GM23248 (cell line): Measurements from ENCODE around the gene LURAP1L. TPM values are rescaled to one million over a fixed set of nuclear protein-coding genes. Genes with fewer than 3 reads are reported as not detected.

Experiments
- DNase-seq: peaks from one replicate; pipeline ENCODE4 v3.0.0-alpha.2; 2015
- H2AFZ ChIP-seq: fragments of 200-600 bp; sonication (generic); 2 replicates; pipeline ENCODE4 v1.6.1; 2016; ENCODE audit warnings: antibody characterized with exemption
- H3F3A ChIP-seq: fragments of 200-600 bp; sonication (generic); 2 replicates; pipeline ENCODE4 v1.6.1; 2016; ENCODE audit warnings: mild to moderate bottlenecking, antibody characterized with exemption, mixed run types; ENCODE audit not compliant: insufficient read depth
- H3K27ac ChIP-seq: fragments of 200-600 bp; sonication (generic); 2 replicates; pipeline ENCODE4 v1.5.1; 2016; ENCODE audit warnings: mild to moderate bottlenecking
- H3K27me3 ChIP-seq: fragments of 200-600 bp; sonication (generic); replicated peaks from 2 replicates; pipeline ENCODE4 v1.6.1; 2016; ENCODE audit warnings: mild to moderate bottlenecking; ENCODE audit not compliant: insufficient read depth
- H3K36me3 ChIP-seq: fragments of 200-600 bp; sonication (generic); 2 replicates; pipeline ENCODE4 v1.6.1; 2016; ENCODE audit warnings: low read depth, mild to moderate bottlenecking
- H3K4me1 ChIP-seq: fragments of 200-600 bp; sonication (generic); 2 replicates; pipeline ENCODE4 v1.6.1; 2016; ENCODE audit warnings: mild to moderate bottlenecking; ENCODE audit not compliant: insufficient read depth
- H3K4me2 ChIP-seq: fragments of 200-600 bp; sonication (generic); one replicate; pipeline ENCODE4 v1.6.1; 2016; ENCODE audit warnings: mild to moderate bottlenecking; ENCODE audit not compliant: unreplicated experiment
- H3K4me3 ChIP-seq: fragments of 200-600 bp; sonication (generic); 2 replicates; pipeline ENCODE4 v1.5.1; 2016; ENCODE audit warnings: mild to moderate bottlenecking
- H3K79me2 ChIP-seq: fragments of 200-600 bp; sonication (generic); 2 replicates; pipeline ENCODE4 v1.6.1; 2016; ENCODE audit warnings: mild to moderate bottlenecking; ENCODE audit not compliant: insufficient read depth
- H3K9ac ChIP-seq: fragments of 200-600 bp; sonication (generic); 2 replicates; pipeline ENCODE4 v1.6.1; 2016; ENCODE audit warnings: mild to moderate bottlenecking
- H3K9me2 ChIP-seq: fragments of 200-600 bp; sonication (generic); 2 replicates; pipeline ENCODE4 v1.6.1; 2016; ENCODE audit warnings: mixed run types, mild to moderate bottlenecking, moderate library complexity; ENCODE audit not compliant: insufficient read depth
- H3K9me3 ChIP-seq: fragments of 200-600 bp; sonication (generic); one replicate; pipeline ENCODE4 v1.6.1; 2017; ENCODE audit warnings: low read depth
- H4K20me1 ChIP-seq: fragments of 200-600 bp; sonication (generic); 2 replicates; pipeline ENCODE4 v1.6.0; 2016; ENCODE audit not compliant: insufficient read depth
- EZH2 ChIP-seq: fragments of 200-600 bp; sonication (generic); IDR thresholded peaks from 2 replicates; pipeline ENCODE4 v1.6.1; 2018; ENCODE audit warnings: antibody characterized with exemption, mild to moderate bottlenecking; ENCODE audit not compliant: insufficient read depth, poor library complexity, severe bottlenecking
- EZH2phosphoT487 ChIP-seq: fragments of 200-600 bp; sonication (generic); IDR thresholded peaks from 2 replicates; pipeline ENCODE4 v1.6.1; 2018; ENCODE audit warnings: antibody characterized with exemption, moderate library complexity, mild to moderate bottlenecking, low read depth; ENCODE audit not compliant: insufficient read depth
- WGBS, 2 experiments: methylation state at CpG; one replicate each; pipeline ENCODE4 v1.1.6; 2015 to 2017; ENCODE audit warnings: low lambda C conversion rate in 2 of 2, low coverage in 1 of 2; ENCODE audit errors: missing lambda C conversion rate in 2 of 2; 5-methylcytosine and 5-hydroxymethylcytosine counted together
- in situ Hi-C: fragments of 300-500 bp; cut with MboI; formaldehyde crosslinking; loops from 2 replicates; pipeline ENCODE4 v1.15.0; 2020
- polyA plus RNA-seq: library from polyadenylated mRNA; unstranded; fragments of >200 nt; fragmentation: Nextera tagmentation; extraction: Ambion mirVana; gene quantifications from 2 replicates; pipeline ENCODE4 v1.2.1, GENCODE V29; 2016
- total RNA-seq: library from RNA; depleted of rRNA; stranded (reverse); fragments of >200 nt; shearing (Covaris generic); gene quantifications from 2 replicates; pipeline ENCODE4 v1.2.3, GENCODE V29; 2014

Gene LURAP1L
- total and polyA plus RNA-seq, 2 experiments from 2014 or later, result 16.2 to 26.8 TPM

GRCh38 chr9:12748016-12748415 lies 26.8 kb upstream of the LURAP1L start:
- no peaks in the 10 kb centered on the region for H3K9me3 ChIP-seq
- no peak for TF ChIP-seq EZH2
- no peak overlapping the region for H3K9ac ChIP-seq
- no peaks in the 10 kb centered on the region for H3K9me2 ChIP-seq
- peak overlapping the region; percentile 46 for H3K27ac ChIP-seq
- DNase-seq, result peak; percentile 81
- 0 out of 2 replicates have a peak overlapping the region, but pooled peaks have one; percentile 21 for H2AFZ ChIP-seq
- no peak overlapping the region for H3K4me3 ChIP-seq
- H3K79me2 ChIP-seq, result no peaks in the 10 kb centered on the region
- no peaks in the 10 kb centered on the region for H3K27me3 ChIP-seq
- peaks cover 8% of the 10 kb centered on the region for H3K4me1 ChIP-seq
- in situ Hi-C loops, result no loop called here
- H3F3A ChIP-seq, result no peaks in the 10 kb centered on the region
- WGBS, 2 experiments, result 54 to 64% methylated on average over 1 of the region's 1 CpG
- H3K4me2 ChIP-seq, result no peak overlapping the region
- no peaks in the 10 kb centered on the region for H3K36me3 ChIP-seq
- H4K20me1 ChIP-seq, result no peaks in the 10 kb centered on the region

DNA sequence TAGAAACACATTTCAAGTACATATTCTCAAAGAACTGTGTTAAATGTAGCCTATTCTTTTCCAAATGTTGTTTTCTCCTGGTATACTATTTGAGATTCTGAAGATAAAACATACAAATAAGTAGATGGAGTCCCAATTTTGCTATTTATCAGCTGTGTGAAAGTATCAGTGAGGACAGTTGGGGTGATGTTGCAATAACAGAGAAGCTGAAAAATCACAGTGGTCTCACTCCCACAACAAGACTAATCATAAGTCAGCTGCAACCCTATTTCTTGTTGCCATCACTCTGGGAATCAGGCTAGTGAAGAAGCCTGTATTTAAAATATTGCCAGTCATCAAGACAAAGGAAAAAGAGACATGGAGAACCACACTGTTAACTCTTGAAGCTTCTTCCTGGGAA lies 25.9 kb upstream of the LURAP1L start:
- no peak overlapping the region for H2AFZ ChIP-seq
- no peaks in the 10 kb centered on the region for H3K9me2 ChIP-seq
- TF ChIP-seq EZH2 (no peak), EZH2phosphoT487 (no peak)
- H4K20me1 ChIP-seq, result no peaks in the 10 kb centered on the region
- no peaks in the 10 kb centered on the region for H3K9me3 ChIP-seq
- no peak overlapping the region for H3K9ac ChIP-seq
- peaks cover 8% of the 10 kb centered on the region for H3K4me1 ChIP-seq
- H3K79me2 ChIP-seq, result no peaks in the 10 kb centered on the region
- no peak overlapping the region for H3K4me3 ChIP-seq
- no peaks in the 10 kb centered on the region for H3F3A ChIP-seq
- no peaks in the 10 kb centered on the region for H3K27me3 ChIP-seq
- H3K27ac ChIP-seq, result no peak overlapping the region
- H3K4me2 ChIP-seq, result no peak overlapping the region
- in situ Hi-C loops, result no loop called here
- no peak for DNase-seq
- no peaks in the 10 kb centered on the region for H3K36me3 ChIP-seq

GRCh38 chr9:12753931-12754330 lies 20.9 kb upstream of the LURAP1L start:
- no peak overlapping the region for H3K9ac ChIP-seq
- no peak overlapping the region for H3K4me2 ChIP-seq
- H3K27me3 ChIP-seq, result no peaks in the 10 kb centered on the region
- H3K9me3 ChIP-seq, result no peaks in the 10 kb centered on the region
- WGBS, 2 experiments, result 95 to 100% methylated on average over 3 of the region's 3 CpGs
- H3K4me3 ChIP-seq, result no peak overlapping the region
- TF ChIP-seq EZH2phosphoT487 (no peak), EZH2 (no peak)
- no peak for DNase-seq
- no peak overlapping the region for H2AFZ ChIP-seq
- no peaks in the 10 kb centered on the region for H3K79me2 ChIP-seq
- H3K27ac ChIP-seq, result no peak overlapping the region
- H3K4me1 ChIP-seq, result no peaks in the 10 kb centered on the region
- no peaks in the 10 kb centered on the region for H3K9me2 ChIP-seq
- in situ Hi-C loops, result no loop called here
- H3K36me3 ChIP-seq, result no peaks in the 10 kb centered on the region
- H4K20me1 ChIP-seq, result no peaks in the 10 kb centered on the region
- no peaks in the 10 kb centered on the region for H3F3A ChIP-seq

DNA sequence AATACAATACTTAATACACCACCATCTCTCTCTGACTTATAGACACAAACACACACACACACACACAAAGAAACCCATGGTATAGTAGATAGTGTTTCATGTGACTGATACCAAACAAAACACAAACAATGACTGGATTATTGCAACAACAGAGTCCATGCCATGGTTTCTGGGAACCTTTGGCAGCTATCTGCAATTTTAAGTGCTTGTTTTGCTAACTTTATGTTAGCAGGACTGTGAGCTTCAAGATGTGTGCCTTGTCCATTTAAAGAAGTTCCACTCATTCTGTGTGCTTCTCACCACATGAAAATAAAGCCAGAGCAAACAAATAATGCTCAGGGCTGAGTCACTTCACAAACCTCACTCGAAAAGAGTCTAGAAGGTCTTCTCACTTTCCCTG lies 15.1 kb upstream of the LURAP1L start:
- no peak overlapping the region for H3K4me3 ChIP-seq
- TF ChIP-seq EZH2 (no peak), EZH2phosphoT487 (no peak)
- no peak overlapping the region for H3K4me2 ChIP-seq
- H3F3A ChIP-seq, result no peaks in the 10 kb centered on the region
- H3K27me3 ChIP-seq, result no peaks in the 10 kb centered on the region
- peaks cover 9% of the 10 kb centered on the region; the same call in 1 of the 2 replicates for H3K4me1 ChIP-seq
- no peak overlapping the region for H3K9ac ChIP-seq
- H3K27ac ChIP-seq, result no peak overlapping the region
- no peaks in the 10 kb centered on the region for H4K20me1 ChIP-seq
- no peaks in the 10 kb centered on the region for H3K79me2 ChIP-seq
- in situ Hi-C loops, result no loop called here
- H3K36me3 ChIP-seq, result no peaks in the 10 kb centered on the region
- H3K9me3 ChIP-seq, result no peaks in the 10 kb centered on the region
- peak; percentile 54 for DNase-seq
- peak overlapping the region; percentile 27; the same call in 1 of the 2 replicates for H2AFZ ChIP-seq
- 35 to 46% methylated on average over 1 of the region's 1 CpG for WGBS, 2 experiments
- H3K9me2 ChIP-seq, result no peaks in the 10 kb centered on the region

GRCh38 chr9:12760758-12761157 lies 14.1 kb upstream of the LURAP1L start:
- no peak overlapping the region for H2AFZ ChIP-seq
- WGBS, 2 experiments, result 36 to 54% methylated on average over 2 of the region's 2 CpGs
- TF ChIP-seq EZH2 (no peak), EZH2phosphoT487 (no peak)

More at GRCh38 chr9:12760758-12761157, 14.1 kb upstream of the LURAP1L start:
- Histone ChIP-seq H4K20me1 (no peaks in the 10 kb centered on the region), H3K4me3 (no peak overlapping the region), H3K36me3 (no peaks in the 10 kb centered on the region), H3K9ac (no peak overlapping the region), H3K4me1 (peaks cover 9% of the 10 kb centered on the region; the same call in 1 of the 2 replicates), H3K4me2 (no peak overlapping the region), H3K9me3 (no peaks in the 10 kb centered on the region), H3K27ac (no peak overlapping the region), H3K27me3 (no peaks in the 10 kb centered on the region), H3K9me2 (no peaks in the 10 kb centered on the region), H3F3A (no peaks in the 10 kb centered on the region), H3K79me2 (no peaks in the 10 kb centered on the region)
- in situ Hi-C loops, result no loop called here
- peak; percentile 26 for DNase-seq
